HG03521 (cell line): ENCODE measurements around the gene FOXRED1.
"Not testable (repeated sequence)": the region's sequence is repeated elsewhere in the genome, so short reads cannot be mapped to it uniquely, and the experiment has no call there.

Experiments used
- ATAC-seq: cut with Tn5 transposase; IDR thresholded peaks from one replicate; pipeline ENCODE4 v1.9.1; 2021; ENCODE audit warnings: mild to moderate bottlenecking, moderate library complexity; ENCODE audit not compliant: unreplicated experiment

FOXRED1 gene

GRCh38 chr11:126268708-126269579, at the start of gene FOXRED1, which contains the start of gene SRPRA:
Gene FOXRED1 (plus strand): TSS chr11:126269154. CDS start chr11:126269207, 53 bp downstream.
Gene SRPRA (minus strand): TSS chr11:126268895. CDS start chr11:126268804, 91 bp downstream.
- peak; percentile 99 for ATAC-seq

GRCh38 chr11:126219547-126219946, 49.4 kb upstream of the FOXRED1 start:
- no peak for ATAC-seq

GRCh38 chr11:126224647-126225294, 44.2 kb upstream of the FOXRED1 start:
- ATAC-seq: no peak

- ATAC-seq: no peak
Observed at GRCh38 chr11:126225295-126225665, 43.7 kb upstream of the FOXRED1 start.

- no peak for ATAC-seq
Observed at GRCh38 chr11:126226334-126227084, 42.4 kb upstream of the FOXRED1 start.

GRCh38 chr11:126229858-126230540, 39.0 kb upstream of the FOXRED1 start:
- ATAC-seq: no peak

- no peak for ATAC-seq
Observed at GRCh38 chr11:126231725-126232459, 37.1 kb upstream of the FOXRED1 start.

- ATAC-seq: no peak
Observed at GRCh38 chr11:126232683-126233082, 36.3 kb upstream of the FOXRED1 start.

GRCh38 chr11:126233391-126233790, 35.6 kb upstream of the FOXRED1 start:
- no peak for ATAC-seq

- no peak for ATAC-seq
Observed at GRCh38 chr11:126246636-126247035, 22.3 kb upstream of the FOXRED1 start.

GRCh38 chr11:126253265-126253664, 15.7 kb upstream of the FOXRED1 start:
- no peak for ATAC-seq

GRCh38 chr11:126254819-126255218, 14.1 kb upstream of the FOXRED1 start:
- no peak for ATAC-seq

GRCh38 chr11:126255507-126255906, 13.4 kb upstream of the FOXRED1 start:
- ATAC-seq: not testable (repeated sequence)

GRCh38 chr11:126256216-126256615, 12.7 kb upstream of the FOXRED1 start:
- no peak for ATAC-seq

- ATAC-seq: no peak
Observed at GRCh38 chr11:126257144-126257543, 11.8 kb upstream of the FOXRED1 start.

GRCh38 chr11:126257764-126258163, 11.2 kb upstream of the FOXRED1 start:
- ATAC-seq: no peak

GRCh38 chr11:126262216-126262615, 6.7 kb upstream of the FOXRED1 start:
- ATAC-seq: no peak

- ATAC-seq: no peak
Observed at GRCh38 chr11:126263489-126263888, 5.5 kb upstream of the FOXRED1 start.

GRCh38 chr11:126265811-126266210, 3.1 kb upstream of the FOXRED1 start:
- no peak for ATAC-seq

GRCh38 chr11:126267650-126268049, 1.3 kb upstream of the FOXRED1 start:
- ATAC-seq: no peak
